Loucy (cell line): ENCODE measurements around the gene OR52I1.

Experiments
- H2AFZ ChIP-seq: fragments of 200-600 bp; sonication (generic); 2 replicates; pipeline ENCODE4 v1.6.0; 2016; ENCODE audit warnings: antibody characterized with exemption, mild to moderate bottlenecking, low read length, moderate library complexity
- H3F3A ChIP-seq: fragments of 200-600 bp; 2 replicates; pipeline ENCODE4 v1.6.0; 2016; ENCODE audit warnings: antibody characterized with exemption, low read depth, mild to moderate bottlenecking
- H3K27me3 ChIP-seq: fragments of 200-600 bp; sonication (generic); 2 replicates; pipeline ENCODE4 v1.6.1; 2014; ENCODE audit warnings: low read length, mild to moderate bottlenecking; ENCODE audit not compliant: insufficient read depth, poor library complexity, severe bottlenecking
- H3K36me3 ChIP-seq: fragments of 200-600 bp; sonication (generic); 2 replicates; pipeline ENCODE4 v1.6.1; 2016; ENCODE audit warnings: low read length; ENCODE audit not compliant: insufficient read depth
- H3K4me1 ChIP-seq: fragments of 200-600 bp; sonication (generic); 2 replicates; pipeline ENCODE4 v1.5.1; 2014; ENCODE audit warnings: low read length, mild to moderate bottlenecking; ENCODE audit not compliant: insufficient read depth, poor library complexity, severe bottlenecking
- H3K4me2 ChIP-seq: fragments of 200-600 bp; sonication (generic); 2 replicates; pipeline ENCODE4 v1.6.0; 2014; ENCODE audit warnings: antibody characterized with exemption, low read length, low read depth, mild to moderate bottlenecking; ENCODE audit not compliant: poor library complexity, severe bottlenecking
- H3K4me3 ChIP-seq: fragments of 200-600 bp; sonication (generic); 2 replicates; pipeline ENCODE4 v1.5.1; 2014; ENCODE audit warnings: low read length, mild to moderate bottlenecking, mixed read lengths; ENCODE audit not compliant: poor library complexity, severe bottlenecking
- H3K79me2 ChIP-seq: fragments of 200-600 bp; sonication (generic); 2 replicates; pipeline ENCODE4 v1.6.1; 2014; ENCODE audit warnings: low read length; ENCODE audit not compliant: insufficient read depth
- H3K9ac ChIP-seq: fragments of 200-600 bp; sonication (generic); 2 replicates; pipeline ENCODE4 v1.6.0; 2014; ENCODE audit warnings: mild to moderate bottlenecking, low read depth, low read length, moderate library complexity; ENCODE audit not compliant: poor library complexity, severe bottlenecking
- H3K9me2 ChIP-seq: fragments of 200-600 bp; sonication (generic); replicated peaks from 2 replicates; pipeline ENCODE4 v1.6.1; 2016; ENCODE audit warnings: low read depth, low read length, mixed read lengths
- H3K9me3 ChIP-seq: fragments of 200-600 bp; sonication (generic); 2 replicates; pipeline ENCODE4 v1.6.1; 2014; ENCODE audit warnings: mild to moderate bottlenecking, antibody characterized with exemption, low read length, low read depth; ENCODE audit not compliant: insufficient read depth
- H4K20me1 ChIP-seq: fragments of 200-600 bp; sonication (generic); 2 replicates; pipeline ENCODE4 v1.6.0; 2014; ENCODE audit warnings: antibody characterized with exemption, low read length, mild to moderate bottlenecking; ENCODE audit not compliant: insufficient read depth, poor library complexity, severe bottlenecking
- EZH2phosphoT487 ChIP-seq: fragments of 200-600 bp; IDR thresholded peaks from 2 replicates; pipeline ENCODE4 v1.6.1; 2018; ENCODE audit warnings: antibody characterized with exemption, mild to moderate bottlenecking, moderate library complexity, borderline replicate concordance
- TF ChIP-seq, protein P1 (sequence below): fragments of 200-600 bp; sonication (generic); conservative IDR thresholded peaks from 2 replicates; pipeline ENCODE4 v1.5.1; 2014; ENCODE audit warnings: mild to moderate bottlenecking, antibody characterized with exemption, low read length

OR52I1 gene

DNA sequence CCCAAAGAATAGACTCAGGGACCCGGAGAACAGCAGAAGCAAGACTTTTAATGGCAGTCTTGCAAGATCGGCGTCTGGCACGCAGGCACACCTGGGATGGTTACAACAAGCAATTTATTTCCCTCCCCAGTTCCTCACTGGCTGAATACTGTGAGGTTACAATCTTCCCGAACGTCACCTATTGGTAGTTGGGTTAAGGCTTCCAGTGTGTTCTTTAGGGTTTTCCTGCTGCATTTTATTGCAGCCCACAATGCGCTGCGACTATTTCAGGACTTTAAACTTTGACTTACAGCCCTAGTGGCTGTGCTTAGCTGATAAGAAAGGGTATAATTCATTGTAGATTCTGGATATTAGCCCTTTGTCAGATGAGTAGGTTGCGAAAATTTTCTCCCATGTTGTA lies 25.7 kb downstream of the OR52I1 start:
- Histone ChIP-seq H3K27me3 (peaks cover 12% of the 10 kb centered on the region), H3K4me3 (no peak overlapping the region), H2AFZ (no peak overlapping the region), H3K9me2 (no peaks in the 10 kb centered on the region), H3F3A (no peaks in the 10 kb centered on the region), H3K9ac (no peak overlapping the region), H3K4me1 (no peaks in the 10 kb centered on the region), H3K9me3 (no peaks in the 10 kb centered on the region), H3K79me2 (no peaks in the 10 kb centered on the region), H3K4me2 (no peak overlapping the region), H3K36me3 (no peaks in the 10 kb centered on the region), H4K20me1 (no peaks in the 10 kb centered on the region)
- TF ChIP-seq, protein P1, sequence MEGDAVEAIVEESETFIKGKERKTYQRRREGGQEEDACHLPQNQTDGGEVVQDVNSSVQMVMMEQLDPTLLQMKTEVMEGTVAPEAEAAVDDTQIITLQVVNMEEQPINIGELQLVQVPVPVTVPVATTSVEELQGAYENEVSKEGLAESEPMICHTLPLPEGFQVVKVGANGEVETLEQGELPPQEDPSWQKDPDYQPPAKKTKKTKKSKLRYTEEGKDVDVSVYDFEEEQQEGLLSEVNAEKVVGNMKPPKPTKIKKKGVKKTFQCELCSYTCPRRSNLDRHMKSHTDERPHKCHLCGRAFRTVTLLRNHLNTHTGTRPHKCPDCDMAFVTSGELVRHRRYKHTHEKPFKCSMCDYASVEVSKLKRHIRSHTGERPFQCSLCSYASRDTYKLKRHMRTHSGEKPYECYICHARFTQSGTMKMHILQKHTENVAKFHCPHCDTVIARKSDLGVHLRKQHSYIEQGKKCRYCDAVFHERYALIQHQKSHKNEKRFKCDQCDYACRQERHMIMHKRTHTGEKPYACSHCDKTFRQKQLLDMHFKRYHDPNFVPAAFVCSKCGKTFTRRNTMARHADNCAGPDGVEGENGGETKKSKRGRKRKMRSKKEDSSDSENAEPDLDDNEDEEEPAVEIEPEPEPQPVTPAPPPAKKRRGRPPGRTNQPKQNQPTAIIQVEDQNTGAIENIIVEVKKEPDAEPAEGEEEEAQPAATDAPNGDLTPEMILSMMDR, result no peak
- TF ChIP-seq EZH2phosphoT487, result no peak

- Histone ChIP-seq H3K79me2 (no peaks in the 10 kb centered on the region), H3K4me2 (no peak overlapping the region), H3K4me1 (no peaks in the 10 kb centered on the region), H2AFZ (peak overlapping the region; percentile 6; the same call in 1 of the 2 replicates), H4K20me1 (no peaks in the 10 kb centered on the region), H3K4me3 (no peak overlapping the region), H3K9ac (no peak overlapping the region), H3K9me2 (no peaks in the 10 kb centered on the region), H3K9me3 (no peaks in the 10 kb centered on the region), H3K27me3 (no peaks in the 10 kb centered on the region), H3K36me3 (no peaks in the 10 kb centered on the region), H3F3A (no peaks in the 10 kb centered on the region)
- TF ChIP-seq, protein P1, result peak; percentile 90
- TF ChIP-seq EZH2phosphoT487, result no peak
These were observed 32.6 kb downstream of the OR52I1 start for GRCh38 chr11:4626207-4627099.

DNA sequence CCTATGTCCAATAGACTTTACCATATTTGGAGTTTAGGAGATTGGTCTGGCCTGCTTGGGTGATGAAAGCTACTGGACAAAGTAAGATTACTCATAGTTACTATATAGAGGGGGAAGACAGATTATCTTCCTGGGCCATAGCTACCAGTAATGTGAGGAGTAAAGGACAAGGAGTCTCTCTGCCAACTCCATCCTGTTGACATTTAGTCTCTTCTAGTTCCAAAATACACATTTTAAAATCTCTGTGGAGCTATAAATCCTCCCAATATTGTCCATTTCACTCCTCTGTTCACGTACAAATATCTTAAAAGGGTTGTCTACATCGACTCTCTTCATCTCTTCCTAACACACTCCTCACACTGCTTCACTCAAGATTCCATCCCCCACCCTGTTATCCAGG lies 42.3 kb downstream of the OR52I1 start:
- Histone ChIP-seq H3K4me3 (no peak overlapping the region), H3K9ac (no peak overlapping the region), H3K9me3 (no peaks in the 10 kb centered on the region), H2AFZ (peak overlapping the region; percentile 47; the same call in 1 of the 2 replicates), H3K4me1 (no peaks in the 10 kb centered on the region), H3K36me3 (no peaks in the 10 kb centered on the region), H3K79me2 (no peaks in the 10 kb centered on the region), H3K4me2 (no peak overlapping the region), H3K27me3 (no peaks in the 10 kb centered on the region), H3K9me2 (no peaks in the 10 kb centered on the region), H4K20me1 (no peaks in the 10 kb centered on the region), H3F3A (no peaks in the 10 kb centered on the region)
- TF ChIP-seq EZH2phosphoT487, result no peak
- TF ChIP-seq, protein P1, result no peak
